ENCODE measurements around the gene PIK3C2G. TPM values are rescaled to one million over a fixed set of nuclear protein-coding genes. Genes with fewer than 3 reads are reported as not detected.

Gene PIK3C2G
- total RNA-seq, 1 experiment from 2014 or later = not detected

DNA sequence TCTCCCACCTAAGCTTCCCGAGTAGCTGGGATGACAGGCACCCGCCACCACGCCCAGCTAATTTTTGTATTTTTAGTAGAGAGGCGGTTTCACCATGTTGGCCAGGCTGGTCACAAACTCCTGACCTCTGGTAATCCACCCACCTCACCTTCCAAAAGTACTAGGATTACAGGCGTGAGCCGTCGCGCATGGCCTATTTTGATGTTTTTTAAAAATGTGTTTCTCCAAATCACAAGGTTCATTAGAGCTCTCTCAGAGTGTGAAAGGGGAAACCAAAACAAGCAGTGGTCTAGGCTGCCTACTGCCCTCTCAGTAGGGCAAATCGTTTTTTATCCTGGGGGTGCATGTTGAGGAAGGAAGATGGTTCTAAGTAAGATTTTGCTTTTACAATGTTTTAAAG lies 211.5 kb downstream of the PIK3C2G start:
- TF ChIP-seq, protein P1, sequence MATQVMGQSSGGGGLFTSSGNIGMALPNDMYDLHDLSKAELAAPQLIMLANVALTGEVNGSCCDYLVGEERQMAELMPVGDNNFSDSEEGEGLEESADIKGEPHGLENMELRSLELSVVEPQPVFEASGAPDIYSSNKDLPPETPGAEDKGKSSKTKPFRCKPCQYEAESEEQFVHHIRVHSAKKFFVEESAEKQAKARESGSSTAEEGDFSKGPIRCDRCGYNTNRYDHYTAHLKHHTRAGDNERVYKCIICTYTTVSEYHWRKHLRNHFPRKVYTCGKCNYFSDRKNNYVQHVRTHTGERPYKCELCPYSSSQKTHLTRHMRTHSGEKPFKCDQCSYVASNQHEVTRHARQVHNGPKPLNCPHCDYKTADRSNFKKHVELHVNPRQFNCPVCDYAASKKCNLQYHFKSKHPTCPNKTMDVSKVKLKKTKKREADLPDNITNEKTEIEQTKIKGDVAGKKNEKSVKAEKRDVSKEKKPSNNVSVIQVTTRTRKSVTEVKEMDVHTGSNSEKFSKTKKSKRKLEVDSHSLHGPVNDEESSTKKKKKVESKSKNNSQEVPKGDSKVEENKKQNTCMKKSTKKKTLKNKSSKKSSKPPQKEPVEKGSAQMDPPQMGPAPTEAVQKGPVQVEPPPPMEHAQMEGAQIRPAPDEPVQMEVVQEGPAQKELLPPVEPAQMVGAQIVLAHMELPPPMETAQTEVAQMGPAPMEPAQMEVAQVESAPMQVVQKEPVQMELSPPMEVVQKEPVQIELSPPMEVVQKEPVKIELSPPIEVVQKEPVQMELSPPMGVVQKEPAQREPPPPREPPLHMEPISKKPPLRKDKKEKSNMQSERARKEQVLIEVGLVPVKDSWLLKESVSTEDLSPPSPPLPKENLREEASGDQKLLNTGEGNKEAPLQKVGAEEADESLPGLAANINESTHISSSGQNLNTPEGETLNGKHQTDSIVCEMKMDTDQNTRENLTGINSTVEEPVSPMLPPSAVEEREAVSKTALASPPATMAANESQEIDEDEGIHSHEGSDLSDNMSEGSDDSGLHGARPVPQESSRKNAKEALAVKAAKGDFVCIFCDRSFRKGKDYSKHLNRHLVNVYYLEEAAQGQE (IDR thresholded peaks at IDR 0.05; ENCODE audit: insufficient read depth in 1 of 2, low read depth in 2 of 2, low read length in 1 of 2) = no peak
- TF ChIP-seq, protein P2, sequence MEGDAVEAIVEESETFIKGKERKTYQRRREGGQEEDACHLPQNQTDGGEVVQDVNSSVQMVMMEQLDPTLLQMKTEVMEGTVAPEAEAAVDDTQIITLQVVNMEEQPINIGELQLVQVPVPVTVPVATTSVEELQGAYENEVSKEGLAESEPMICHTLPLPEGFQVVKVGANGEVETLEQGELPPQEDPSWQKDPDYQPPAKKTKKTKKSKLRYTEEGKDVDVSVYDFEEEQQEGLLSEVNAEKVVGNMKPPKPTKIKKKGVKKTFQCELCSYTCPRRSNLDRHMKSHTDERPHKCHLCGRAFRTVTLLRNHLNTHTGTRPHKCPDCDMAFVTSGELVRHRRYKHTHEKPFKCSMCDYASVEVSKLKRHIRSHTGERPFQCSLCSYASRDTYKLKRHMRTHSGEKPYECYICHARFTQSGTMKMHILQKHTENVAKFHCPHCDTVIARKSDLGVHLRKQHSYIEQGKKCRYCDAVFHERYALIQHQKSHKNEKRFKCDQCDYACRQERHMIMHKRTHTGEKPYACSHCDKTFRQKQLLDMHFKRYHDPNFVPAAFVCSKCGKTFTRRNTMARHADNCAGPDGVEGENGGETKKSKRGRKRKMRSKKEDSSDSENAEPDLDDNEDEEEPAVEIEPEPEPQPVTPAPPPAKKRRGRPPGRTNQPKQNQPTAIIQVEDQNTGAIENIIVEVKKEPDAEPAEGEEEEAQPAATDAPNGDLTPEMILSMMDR (IDR thresholded peaks at IDR 0.05) = no peak
- no peak for TF ChIP-seq POLR2AphosphoS5 (IDR thresholded peaks at IDR 0.05; ENCODE audit: low read depth, low read length)
- no peak for TF ChIP-seq TCF7L2 (IDR thresholded peaks at IDR 0.05; ENCODE audit: low read depth, low read length)
- Histone ChIP-seq H3K4me1 (ENCODE audit: control insufficient read depth, insufficient read depth, low read length) (no peaks in the 10 kb centered on the region), H3K4me3 (ENCODE audit: low read depth in 2 of 2, low read length in 2 of 2) (no peak overlapping the region), H3K27ac (ENCODE audit: low read length) (no peak overlapping the region), H3K36me3 (ENCODE audit: control insufficient read depth, insufficient read depth, low read length) (no peaks in the 10 kb centered on the region), H3K9me3 (ENCODE audit: control insufficient read depth, insufficient read depth, low read depth, low read length) (no peaks in the 10 kb centered on the region), H3K27me3 (ENCODE audit: control insufficient read depth, insufficient read depth, low read length) (no peaks in the 10 kb centered on the region)
- no TSS peak for BruUV-seq (replicated peaks)
- CTCF ChIA-PET = no interaction called here
- intact Hi-C loops (cut with micrococcal nuclease; ENCODE audit: unreplicated experiment) (no loop called here), in situ Hi-C loops (cut with HindIII; ENCODE audit: low pct_unique_long_range_greater_than_20kb, low sequenced_read_pairs) (no loop called here)
- POLR2A ChIA-PET = no interaction called here
- no peak for ATAC-seq
- no peak for DNase-seq (ENCODE audit: low read depth, low spot score)

DNA sequence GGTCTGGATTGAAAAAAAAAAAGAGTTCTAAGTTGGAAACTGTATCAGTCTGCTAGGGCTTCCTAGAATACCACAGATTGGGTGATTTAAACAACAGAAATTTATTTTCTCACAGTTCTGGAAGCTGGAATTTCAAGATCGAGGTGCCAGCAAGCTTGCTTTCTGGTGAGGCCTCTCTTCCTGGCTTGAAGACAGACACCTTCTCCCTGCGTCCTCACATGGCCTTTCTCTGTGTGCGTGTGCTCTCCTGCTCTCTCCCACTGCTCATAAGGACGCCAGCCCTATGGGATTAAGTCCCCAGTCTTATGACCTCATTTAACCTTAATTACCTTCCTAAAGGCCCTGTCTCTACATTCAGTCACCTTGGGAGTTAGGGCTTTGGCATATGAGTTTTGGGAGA lies 215.5 kb downstream of the PIK3C2G start:
- no peak overlapping the region for H3K4me3 ChIP-seq (ENCODE audit: low read depth in 2 of 2, low read length in 2 of 2)
- in situ Hi-C loops (cut with HindIII; ENCODE audit: low pct_unique_long_range_greater_than_20kb, low sequenced_read_pairs) (no loop called here), intact Hi-C loops (cut with micrococcal nuclease; ENCODE audit: unreplicated experiment) (no loop called here)
- CTCF ChIA-PET = no interaction called here
- no peaks in the 10 kb centered on the region for H3K4me1 ChIP-seq (ENCODE audit: control insufficient read depth, insufficient read depth, low read length)
- DNase-seq (ENCODE audit: low read depth, low spot score) (no peak), ATAC-seq (no peak)
- H3K27me3 ChIP-seq (ENCODE audit: control insufficient read depth, insufficient read depth, low read length) = no peaks in the 10 kb centered on the region
- BruUV-seq (replicated peaks) = no TSS peak
- TF ChIP-seq, protein P1 (IDR thresholded peaks at IDR 0.05; ENCODE audit: insufficient read depth in 1 of 2, low read depth in 2 of 2, low read length in 1 of 2) = no peak
- TF ChIP-seq, protein P2 (IDR thresholded peaks at IDR 0.05) = no peak
- no peak for TF ChIP-seq SIN3A (IDR thresholded peaks at IDR 0.05; ENCODE audit: borderline replicate concordance, insufficient read depth, low read depth, low read length)
- no peak for TF ChIP-seq POLR2AphosphoS5 (IDR thresholded peaks at IDR 0.05; ENCODE audit: low read depth, low read length)
- no peak for TF ChIP-seq TCF7L2 (IDR thresholded peaks at IDR 0.05; ENCODE audit: low read depth, low read length)
- no peak overlapping the region for H3K27ac ChIP-seq (ENCODE audit: low read length)
- H3K36me3 ChIP-seq (ENCODE audit: control insufficient read depth, insufficient read depth, low read length) = no peaks in the 10 kb centered on the region
- POLR2A ChIA-PET = no interaction called here
- H3K9me3 ChIP-seq (ENCODE audit: control insufficient read depth, insufficient read depth, low read depth, low read length) = no peaks in the 10 kb centered on the region
